GM08714 (cell line): ENCODE measurements around the gene TSR3.

Experiments used
- H3K4me3 ChIP-seq: fragments of 200-500 bp; sonication (Bioruptor generic); 2 replicates; pipeline ENCODE4 v1.5.1; 2014; ENCODE audit warnings: mild to moderate bottlenecking, low read length, inconsistent platforms
- ZNF274 ChIP-seq: IDR thresholded peaks from 2 replicates; pipeline ENCODE4 v1.6.1; 2012; ENCODE audit warnings: mild to moderate bottlenecking, low read depth, low read length

Gene TSR3

DNA sequence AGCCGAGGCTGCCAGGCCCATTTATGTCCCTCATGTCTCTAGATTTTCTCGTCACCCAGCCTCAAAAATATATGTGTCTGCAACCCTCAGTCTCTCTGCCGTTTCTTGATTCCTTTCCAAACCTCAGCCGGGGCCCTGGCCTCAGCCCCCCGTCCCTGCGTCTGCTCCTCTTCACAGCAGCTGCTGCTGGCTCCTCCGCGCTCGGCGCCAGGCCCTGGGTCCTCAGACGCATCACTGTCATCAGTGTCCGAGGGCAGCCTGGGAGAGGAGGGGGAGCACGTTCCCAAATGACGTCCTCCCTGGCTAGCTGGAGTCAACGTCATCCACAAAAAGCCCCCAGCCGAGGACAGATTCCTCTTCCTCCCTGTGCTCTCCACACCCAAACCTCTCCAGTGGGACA lies 2.3 kb downstream of the TSR3 start:
- TF ChIP-seq ZNF274 = no peak
- H3K4me3 ChIP-seq = no peak overlapping the region

- H3K4me3 ChIP-seq = no peak overlapping the region
- TF ChIP-seq ZNF274 = no peak
Measured at GRCh38 chr16:1348926-1349325, 2.8 kb downstream of the TSR3 start.

GRCh38 chr16:1348441-1348840 lies 3.2 kb downstream of the TSR3 start:
- TF ChIP-seq ZNF274 = no peak
- no peak overlapping the region for H3K4me3 ChIP-seq

DNA sequence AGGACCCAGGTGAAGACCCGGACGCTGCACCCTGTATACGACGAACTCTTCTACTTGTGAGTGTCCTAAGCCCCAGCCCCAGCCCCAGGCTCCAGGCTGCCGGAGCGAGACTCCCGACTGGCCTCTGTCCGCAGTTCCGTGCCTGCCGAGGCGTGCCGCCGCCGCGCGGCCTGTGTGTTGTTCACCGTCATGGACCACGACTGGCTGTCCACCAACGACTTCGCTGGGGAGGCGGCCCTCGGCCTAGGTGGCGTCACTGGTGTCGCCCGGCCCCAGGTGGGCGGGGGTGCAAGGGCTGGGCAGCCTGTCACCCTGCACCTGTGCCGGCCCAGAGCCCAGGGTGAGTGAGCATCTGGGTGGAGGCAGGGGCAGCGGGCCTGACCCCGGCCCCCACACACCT lies 3.7 kb downstream of the TSR3 start:
- no peak for TF ChIP-seq ZNF274
- H3K4me3 ChIP-seq = no peak overlapping the region

DNA sequence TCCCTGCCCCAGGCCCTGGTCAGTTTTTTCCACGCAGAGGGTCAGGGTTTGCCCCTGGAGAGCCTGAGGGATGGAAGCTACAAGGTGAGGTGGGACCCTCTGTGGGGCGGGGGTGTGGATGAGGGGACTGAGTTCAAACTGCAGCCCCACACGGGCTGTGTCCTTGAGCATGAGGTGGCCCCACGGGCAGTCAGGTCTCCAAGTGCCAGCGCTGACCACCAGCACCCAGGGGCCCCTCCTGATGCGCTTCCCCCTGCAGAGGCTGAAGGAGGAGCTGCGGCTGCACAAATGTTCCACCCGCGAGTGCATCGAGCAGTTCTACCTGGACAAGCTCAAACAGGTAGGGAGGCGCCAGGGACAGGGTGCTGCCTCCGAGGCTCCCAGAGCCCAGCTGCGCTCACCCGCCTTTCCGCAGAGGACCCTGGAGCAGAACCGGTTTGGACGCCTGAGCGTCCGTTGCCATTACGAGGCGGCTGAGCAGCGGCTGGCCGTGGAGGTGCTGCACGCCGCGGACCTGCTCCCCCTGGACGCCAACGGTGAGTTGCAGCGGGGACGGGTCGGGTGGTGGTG lies 4.3 kb downstream of the TSR3 start:
- TF ChIP-seq ZNF274 = no peak
- no peak overlapping the region for H3K4me3 ChIP-seq

DNA sequence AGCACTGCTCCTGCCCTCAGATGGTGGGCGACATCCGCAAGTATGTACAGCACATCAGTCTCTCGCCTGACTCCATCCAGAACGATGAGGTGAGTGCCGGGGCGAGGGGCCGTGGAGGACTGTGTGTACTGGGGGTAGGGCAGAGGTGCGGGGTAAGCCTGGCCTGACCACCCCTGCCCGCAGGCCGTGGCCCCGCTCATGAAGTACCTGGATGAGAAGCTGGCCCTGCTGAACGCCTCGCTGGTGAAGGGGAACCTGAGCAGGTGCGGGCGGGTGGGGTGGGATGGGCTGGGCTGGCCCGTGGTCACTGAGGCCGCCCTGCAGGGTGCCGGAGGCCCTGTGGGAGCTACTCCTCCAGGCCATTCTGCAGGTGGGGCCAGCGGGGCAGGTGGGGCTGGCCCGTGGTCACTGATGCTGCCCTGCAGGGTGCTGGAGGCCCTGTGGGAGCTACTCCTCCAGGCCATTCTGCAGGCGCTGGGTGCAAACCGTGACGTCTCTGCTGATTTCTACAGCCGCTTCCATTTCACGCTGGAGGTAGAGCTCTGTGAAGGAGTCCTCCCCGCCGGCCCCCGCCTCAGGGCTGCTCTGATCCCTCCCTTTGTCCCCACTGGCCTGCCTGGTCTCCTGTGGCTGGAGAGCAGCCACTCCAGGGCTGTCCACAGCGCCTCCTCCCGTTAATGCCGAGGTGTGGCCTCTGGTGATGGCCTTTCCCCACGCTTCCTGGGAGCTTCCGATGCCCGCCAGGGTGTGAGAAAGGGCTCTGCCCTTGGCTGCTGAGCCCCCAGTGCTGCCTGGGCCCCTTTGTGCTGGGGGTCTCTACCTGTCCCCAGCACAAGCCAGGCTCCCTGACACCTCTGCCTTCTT lies 5.0 kb downstream of the TSR3 start:
- TF ChIP-seq ZNF274 = no peak
- no peak overlapping the region for H3K4me3 ChIP-seq

- no peak for TF ChIP-seq ZNF274
- no peak overlapping the region for H3K4me3 ChIP-seq
Measured at GRCh38 chr16:1345651-1346421, 5.8 kb downstream of the TSR3 start.

- no peak for TF ChIP-seq ZNF274
- no peak overlapping the region for H3K4me3 ChIP-seq
Measured at GRCh38 chr16:1345087-1345486, 6.6 kb downstream of the TSR3 start.

DNA sequence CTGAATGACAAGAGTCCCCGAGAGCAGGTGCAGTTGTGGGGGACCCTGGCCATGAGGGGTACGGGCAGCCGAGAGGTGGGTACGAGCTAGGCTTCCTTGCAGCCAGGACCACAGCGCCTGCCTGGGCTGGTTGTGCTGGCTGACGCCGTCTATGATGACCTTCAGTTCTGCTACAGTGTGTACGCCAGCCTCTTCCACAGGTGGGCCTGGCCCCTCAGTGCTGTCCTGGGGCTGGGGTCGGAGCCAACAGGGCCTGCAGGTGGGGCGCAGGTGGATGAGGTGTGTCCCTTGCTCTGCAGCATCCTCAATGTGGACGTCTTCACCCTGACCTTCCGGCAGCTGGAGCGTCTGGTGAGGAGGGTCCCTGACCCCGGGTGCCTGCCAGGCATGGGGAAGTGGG lies 7.2 kb downstream of the TSR3 start:
- H3K4me3 ChIP-seq = no peak overlapping the region
- no peak for TF ChIP-seq ZNF274

GRCh38 chr16:1343428-1344242 lies 8.0 kb downstream of the TSR3 start:
- no peak for TF ChIP-seq ZNF274
- H3K4me3 ChIP-seq = no peak overlapping the region

- no peak for TF ChIP-seq ZNF274
- H3K4me3 ChIP-seq = peak overlapping the region; percentile 26; the same call in 1 of the 2 replicates
Measured at GRCh38 chr16:1342526-1343427, 8.9 kb downstream of the TSR3 start.

GRCh38 chr16:1341495-1342420 lies 9.9 kb downstream of the TSR3 start:
- TF ChIP-seq ZNF274 = no peak

More at GRCh38 chr16:1341495-1342420, 9.9 kb downstream of the TSR3 start:
- no peak overlapping the region for H3K4me3 ChIP-seq
